ENCODE measurements around the gene ZBTB1.

DNA sequence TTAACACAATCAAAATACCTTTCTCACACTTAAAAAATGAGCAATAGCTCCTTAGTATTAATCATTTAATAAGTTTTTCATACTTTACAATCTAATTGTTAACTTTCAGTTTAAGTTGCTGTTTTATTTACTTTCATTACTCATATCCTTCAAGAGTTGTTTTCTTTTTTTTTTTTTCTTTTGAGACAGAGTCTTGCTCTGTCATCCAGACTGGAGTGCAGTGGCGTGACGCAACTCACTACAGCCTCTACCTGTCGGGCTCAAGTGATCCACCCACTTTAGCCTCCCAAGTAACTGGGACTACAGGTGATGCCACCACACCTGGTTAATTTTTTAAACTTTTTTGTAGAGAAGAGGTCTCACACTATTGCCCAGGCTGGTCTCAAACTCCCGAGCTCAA, 16.1 kb downstream of the ZBTB1 start:
- TF ChIP-seq POLR2A (IDR thresholded peaks at IDR 0.05): no peak
- TF ChIP-seq, protein P1, sequence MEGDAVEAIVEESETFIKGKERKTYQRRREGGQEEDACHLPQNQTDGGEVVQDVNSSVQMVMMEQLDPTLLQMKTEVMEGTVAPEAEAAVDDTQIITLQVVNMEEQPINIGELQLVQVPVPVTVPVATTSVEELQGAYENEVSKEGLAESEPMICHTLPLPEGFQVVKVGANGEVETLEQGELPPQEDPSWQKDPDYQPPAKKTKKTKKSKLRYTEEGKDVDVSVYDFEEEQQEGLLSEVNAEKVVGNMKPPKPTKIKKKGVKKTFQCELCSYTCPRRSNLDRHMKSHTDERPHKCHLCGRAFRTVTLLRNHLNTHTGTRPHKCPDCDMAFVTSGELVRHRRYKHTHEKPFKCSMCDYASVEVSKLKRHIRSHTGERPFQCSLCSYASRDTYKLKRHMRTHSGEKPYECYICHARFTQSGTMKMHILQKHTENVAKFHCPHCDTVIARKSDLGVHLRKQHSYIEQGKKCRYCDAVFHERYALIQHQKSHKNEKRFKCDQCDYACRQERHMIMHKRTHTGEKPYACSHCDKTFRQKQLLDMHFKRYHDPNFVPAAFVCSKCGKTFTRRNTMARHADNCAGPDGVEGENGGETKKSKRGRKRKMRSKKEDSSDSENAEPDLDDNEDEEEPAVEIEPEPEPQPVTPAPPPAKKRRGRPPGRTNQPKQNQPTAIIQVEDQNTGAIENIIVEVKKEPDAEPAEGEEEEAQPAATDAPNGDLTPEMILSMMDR (IDR thresholded peaks at IDR 0.05): no peak

Measured in upper lobe of left lung (tissue), 4 donors.